DMS153 (cell line): Measurements from ENCODE around the gene RNF111.

Experiments
- DNase-seq: peaks from one replicate; lab custom pipeline; 2025; lab: John Stamatoyannopoulos, UW

Gene RNF111

DNA sequence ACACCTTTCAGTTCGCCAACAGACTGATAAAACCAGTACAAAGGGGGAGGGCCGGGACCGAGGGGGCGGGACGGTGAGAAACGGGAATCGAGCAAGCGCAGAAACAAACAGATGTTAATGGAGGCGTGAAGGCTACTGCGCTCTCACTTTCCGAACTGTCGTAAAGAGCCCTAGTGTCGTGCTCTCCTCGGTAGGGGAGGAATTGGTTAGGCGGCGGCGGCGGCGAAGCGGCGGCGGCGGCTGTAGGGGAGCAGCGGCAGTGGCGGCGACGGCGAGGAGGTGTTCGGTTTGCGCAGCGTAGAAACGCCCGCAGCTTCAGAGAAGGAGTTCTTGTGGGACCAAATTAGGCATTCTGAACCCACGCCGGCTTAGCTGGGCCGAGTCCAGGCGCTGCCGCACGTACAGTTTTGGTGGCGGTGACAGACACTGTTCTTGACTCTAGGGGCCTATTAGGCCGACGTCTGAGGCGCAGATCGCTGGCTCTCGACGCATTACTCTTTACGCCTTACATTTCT lies at the start of gene RNF111:
Gene RNF111 (plus strand): TSS at position 173 of the 515 bp plus-strand sequence. CDS start 43,160 bp downstream, outside the sequence.
- peak; percentile 64 for DNase-seq

DNA sequence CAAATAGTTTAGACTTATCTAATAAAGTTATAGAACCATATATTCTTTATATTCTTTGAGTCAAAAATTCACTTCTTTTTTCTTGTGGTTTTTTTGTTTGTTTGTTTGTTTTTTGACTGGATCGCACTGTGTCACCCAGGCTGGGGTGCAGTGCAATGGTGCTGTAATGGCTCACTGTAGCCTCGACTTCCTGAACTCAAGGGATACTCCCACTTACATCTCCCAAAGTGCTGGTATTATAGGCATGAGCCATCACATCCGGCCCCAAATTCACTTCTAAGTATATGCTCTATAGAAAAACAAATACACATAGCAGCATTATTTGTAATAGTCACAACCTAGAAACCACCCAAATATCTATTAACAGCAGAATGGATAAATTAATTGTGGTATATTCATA lies 40.3 kb upstream of the RNF111 start:
- no peak for DNase-seq

DNA sequence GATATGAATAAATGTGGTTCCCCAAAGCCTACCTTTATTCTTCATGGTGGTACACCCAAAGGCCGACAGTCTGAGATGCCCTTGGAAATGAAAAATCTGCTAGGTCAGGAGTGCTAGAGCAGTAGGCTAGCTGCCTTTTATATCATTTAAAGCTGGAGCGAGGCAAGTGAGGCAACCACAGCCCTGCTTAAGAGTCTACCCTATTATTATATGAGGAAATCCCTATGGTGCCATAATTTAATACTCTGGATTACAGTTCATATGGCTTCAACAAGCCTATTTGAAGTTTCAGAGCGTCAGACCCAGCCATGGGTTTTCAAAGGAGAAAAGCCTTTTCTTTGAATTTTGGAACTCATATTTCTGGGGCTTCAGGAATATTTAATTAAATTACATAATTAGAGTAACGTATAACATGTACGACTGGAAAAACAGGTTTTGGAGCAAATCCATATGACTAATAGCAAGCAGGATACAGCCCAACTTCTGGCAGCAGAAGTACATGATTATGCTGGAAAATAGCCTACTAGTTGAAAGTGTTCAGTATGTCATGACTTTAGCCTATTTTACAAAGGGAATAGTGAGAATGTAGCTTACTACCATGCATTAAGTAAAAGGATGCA lies 36.0 kb upstream of the RNF111 start:
- peak; percentile 6 for DNase-seq

- DNase-seq: no peak
These were observed 34.7 kb upstream of the RNF111 start for GRCh38 chr15:58952751-58953150.

DNA sequence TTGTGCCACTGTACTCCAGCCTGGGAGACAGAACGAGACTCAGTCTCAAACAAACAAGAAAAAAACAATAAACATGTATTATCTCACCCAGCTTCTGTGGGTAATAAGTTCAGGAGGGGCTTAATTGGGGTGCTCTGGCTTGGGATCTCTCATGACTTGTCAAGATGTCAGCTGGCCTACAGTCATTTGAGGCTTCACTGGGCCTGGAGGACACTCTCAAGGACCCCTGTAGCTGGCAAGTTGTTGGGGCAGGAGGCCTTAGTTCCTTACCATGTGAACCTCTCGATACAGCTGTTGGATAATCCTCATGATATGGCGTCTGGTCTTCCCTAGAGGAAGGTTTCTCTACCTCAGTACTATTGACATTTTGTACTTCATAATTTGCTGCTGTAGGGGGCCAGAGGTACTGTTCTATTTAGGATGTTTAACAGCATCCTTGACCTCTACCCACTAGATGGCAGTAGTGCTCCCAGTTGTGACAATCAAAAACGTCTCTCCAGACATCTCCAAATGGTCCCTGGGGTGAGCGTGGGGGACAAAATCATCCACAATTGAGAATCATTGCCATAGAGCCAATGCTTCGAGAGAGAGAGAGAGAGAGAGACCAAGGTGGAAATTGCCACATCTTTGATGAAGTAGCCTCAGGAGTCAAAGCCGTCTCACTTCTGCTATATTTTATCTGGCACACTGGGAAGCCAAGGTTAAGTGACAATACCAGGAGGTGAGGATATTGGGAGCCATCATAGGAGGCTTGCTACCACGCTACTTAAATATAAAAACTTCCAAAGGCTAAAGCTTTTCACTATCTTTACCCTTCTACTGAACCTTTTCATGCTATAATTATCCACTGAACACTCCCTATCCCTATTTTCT lies 30.1 kb upstream of the RNF111 start:
- peak; percentile 8 for DNase-seq

DNA sequence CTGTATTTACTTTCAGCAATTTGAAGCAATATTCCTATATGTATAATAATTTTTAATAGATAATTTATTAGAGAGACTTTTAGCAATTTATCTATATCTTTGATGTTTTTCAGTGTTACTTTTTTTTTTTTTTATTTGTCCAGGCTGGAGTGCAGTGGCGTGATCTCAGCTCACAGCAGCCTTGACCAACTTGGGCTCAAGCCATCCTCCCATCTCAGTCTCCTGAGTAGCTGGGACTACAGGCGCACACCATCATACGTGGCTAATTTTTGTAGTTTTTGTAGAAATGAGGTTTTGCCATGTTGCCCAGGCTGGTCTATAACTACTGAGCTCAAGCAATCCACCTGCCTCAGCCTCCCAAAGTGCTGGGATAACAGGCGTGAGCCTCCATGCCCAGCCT lies 28.7 kb upstream of the RNF111 start:
- no peak for DNase-seq

DNA sequence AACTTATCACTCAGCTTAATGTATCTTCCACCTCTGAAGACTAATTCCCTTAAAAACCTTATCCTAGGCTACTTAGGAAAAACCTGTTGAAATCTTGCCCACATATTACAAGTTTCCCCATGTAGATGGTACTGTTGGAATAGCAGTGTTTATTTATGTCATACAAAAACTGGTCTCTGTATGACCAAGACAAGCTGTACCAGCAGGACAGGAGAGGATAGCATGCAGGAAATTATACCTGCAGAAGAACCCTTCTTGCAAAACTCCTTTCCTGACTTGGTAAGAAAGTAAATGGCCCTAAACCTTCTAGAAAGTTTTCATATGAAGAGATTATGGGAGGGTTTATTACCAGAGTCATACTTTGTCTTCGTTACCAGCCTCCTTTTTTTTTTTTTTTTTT lies 25.3 kb upstream of the RNF111 start:
- no peak for DNase-seq

DNA sequence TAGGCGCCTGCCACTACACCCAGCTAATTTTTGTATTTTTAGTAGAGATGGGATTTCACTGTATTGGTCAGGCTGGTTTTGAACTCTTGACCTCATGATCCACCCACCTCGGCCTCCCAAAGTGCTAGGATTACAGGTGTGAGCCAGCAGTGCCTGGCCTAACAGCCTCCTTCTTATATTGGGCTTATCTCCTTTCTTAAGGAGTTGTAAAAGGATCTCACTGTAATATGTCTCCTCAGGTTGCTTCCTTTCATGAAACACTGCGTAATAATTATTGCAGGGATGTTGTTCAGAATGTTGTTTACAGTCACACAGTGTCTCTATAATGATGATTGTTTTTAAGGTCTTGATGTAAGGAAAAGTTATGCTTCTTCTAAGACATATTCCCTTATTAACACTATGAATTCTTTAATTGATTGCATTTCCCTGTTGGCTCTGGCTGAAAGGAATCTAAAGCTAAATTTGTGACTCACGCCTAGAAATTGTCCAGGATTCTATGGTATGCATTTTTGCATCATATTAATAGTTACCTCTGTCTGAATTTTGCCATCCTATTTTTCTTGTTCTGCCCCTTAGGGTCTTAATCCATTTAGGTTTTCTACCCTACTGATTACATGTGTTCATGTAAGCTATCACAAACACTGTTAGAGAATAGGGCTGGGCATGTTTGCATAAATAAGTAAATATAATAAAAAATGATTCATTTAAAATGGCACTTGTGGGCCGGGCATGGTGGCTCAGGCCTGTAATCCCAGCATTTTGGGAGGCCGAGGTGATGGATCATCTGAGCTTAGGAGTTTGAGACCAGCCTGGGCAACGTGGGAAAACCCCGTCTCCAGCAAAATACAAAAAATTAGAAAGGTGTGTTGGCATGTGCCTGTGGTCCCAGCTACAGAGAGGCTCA lies 24.5 kb upstream of the RNF111 start:
- no peak for DNase-seq

- no peak for DNase-seq
These were observed 20.8 kb upstream of the RNF111 start for GRCh38 chr15:58966698-58967097.

GRCh38 chr15:58967479-58967878 lies 20.0 kb upstream of the RNF111 start:
- DNase-seq: no peak

DNA sequence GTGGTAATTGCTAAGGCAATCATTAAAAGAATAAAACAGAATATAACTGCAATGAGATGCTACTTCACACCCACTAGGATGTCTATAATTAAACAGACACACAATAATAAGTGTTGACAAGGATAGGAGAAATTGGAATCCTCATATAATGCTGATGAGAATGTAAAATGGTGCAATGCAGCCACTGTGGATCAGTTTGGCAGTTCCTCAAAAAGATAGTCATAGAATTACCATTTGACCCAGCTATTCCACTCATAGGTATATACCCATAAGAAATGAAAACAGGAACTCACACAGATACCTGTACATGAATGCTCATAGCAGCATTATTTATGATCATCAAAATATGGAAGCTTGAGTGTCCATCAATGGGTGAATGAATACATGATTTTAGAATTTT lies 9.6 kb upstream of the RNF111 start:
- DNase-seq: no peak

- peak; percentile 10 for DNase-seq
These were observed 7.0 kb upstream of the RNF111 start for GRCh38 chr15:58980351-58980939.

GRCh38 chr15:58981808-58982475 lies 5.5 kb upstream of the RNF111 start:
- DNase-seq: no peak

DNA sequence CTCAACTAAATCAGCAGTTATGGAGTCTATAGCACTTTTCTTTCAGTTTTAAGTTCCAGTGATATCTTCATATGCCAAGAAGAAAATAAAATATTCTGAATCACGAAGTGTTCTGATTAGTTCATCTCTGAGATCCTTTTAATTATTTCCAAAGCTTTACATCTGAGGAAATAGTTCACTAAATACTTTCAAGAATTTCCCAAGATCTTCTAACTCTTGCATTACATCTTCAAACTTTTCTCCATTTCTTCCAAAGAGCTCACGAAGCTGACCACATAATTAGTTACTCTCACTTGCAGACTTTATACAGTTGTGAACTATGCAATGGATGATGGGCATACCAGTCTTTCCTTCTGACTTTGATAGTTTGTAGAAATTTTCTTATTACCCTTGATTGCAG lies 4.2 kb upstream of the RNF111 start:
- no peak for DNase-seq

DNA sequence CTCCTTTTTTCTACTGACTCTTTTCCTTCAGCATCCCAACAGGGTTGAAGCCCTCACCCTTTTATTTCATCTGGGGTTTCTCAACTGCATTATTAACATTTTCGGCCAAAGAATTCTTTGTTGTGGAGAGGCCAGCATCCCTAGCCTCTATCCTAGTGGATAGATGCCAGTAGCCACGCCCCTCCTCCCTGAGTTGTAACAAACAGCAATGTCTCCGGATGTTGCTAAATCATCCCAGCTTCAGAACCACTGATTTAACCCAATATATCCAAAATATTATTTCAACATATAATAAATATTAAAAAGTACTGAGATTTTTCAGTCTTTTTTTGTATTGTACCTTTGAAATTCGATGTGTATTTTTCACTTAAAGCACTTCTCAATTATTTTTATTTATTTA lies 2.0 kb upstream of the RNF111 start:
- no peak for DNase-seq

DNA sequence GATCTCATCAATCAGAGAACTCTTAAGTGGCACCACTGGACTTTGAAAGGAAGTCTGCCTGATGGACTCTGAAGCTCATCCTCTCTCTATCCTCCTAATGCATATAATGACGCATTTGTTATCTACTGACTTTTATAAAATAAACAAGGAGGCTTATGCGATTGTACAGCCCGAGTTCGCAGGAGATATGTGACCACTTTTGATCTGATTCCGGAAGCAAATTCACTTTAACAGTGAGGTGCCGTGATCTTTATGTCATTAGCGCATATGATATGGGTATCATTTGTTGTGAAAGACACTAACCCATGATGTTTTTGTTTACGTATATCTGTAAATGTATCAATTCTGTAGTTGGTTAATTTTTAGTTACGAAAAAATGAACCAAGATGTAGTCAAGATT lies 427 bp upstream of the RNF111 start:
- DNase-seq: no peak

- no peak for DNase-seq
These were observed 733 bp downstream of the RNF111 start for GRCh38 chr15:58988006-58988785.

DNA sequence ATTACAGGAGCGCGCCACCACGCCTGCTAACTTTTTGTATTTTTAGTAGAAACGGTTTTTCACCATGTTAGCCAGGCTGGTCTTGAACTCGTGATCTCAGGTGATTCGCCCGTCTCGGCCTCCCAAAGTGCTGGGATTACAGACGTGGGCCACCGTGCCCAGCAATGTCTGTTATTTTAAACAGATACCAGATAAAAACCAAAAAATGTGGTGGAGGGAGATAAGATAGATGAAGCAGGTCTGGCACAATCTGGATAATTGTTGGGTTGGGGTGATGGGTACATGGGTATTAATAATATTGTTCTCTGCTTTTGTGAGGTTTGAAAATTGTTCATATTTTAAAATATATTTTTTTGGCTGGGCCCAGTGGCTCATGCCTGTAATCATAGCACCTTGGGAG lies 4.7 kb downstream of the RNF111 start:
- no peak for DNase-seq

GRCh38 chr15:58994906-58995453 lies 7.5 kb downstream of the RNF111 start:
- no peak for DNase-seq

GRCh38 chr15:58999694-59000093 lies 12.2 kb downstream of the RNF111 start:
- DNase-seq: no peak
